Inflammatory macrophage treated with lipopolysaccharide for 1 hour (primary cell): ENCODE measurements around the gene RAB20.

Experiments
- DNase-seq, 2 donors: peaks; one replicate each; pipeline ENCODE4 v3.0.0-alpha.2; 2020 to 2022

Gene RAB20

DNA sequence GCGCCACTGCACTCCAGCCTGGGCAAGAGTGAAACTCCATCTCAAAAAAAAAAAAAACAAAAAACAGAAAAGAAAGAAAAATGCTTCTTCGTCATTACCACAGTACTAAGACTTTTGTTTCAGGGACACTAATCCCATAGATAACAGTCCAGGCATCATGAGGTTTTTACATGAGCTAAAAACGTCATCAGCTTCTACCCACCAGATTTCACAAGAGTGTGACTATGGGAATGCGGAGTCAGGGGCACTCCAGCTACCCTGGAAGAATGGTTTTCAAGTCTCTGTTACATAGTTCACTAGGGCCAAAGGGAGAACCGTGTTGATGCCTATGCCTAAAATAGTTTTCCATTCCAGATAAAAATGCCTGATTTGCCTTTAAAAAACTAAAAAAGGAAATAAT, 33.2 kb downstream of the RAB20 start:
- DNase-seq: peak; percentile 96

DNA sequence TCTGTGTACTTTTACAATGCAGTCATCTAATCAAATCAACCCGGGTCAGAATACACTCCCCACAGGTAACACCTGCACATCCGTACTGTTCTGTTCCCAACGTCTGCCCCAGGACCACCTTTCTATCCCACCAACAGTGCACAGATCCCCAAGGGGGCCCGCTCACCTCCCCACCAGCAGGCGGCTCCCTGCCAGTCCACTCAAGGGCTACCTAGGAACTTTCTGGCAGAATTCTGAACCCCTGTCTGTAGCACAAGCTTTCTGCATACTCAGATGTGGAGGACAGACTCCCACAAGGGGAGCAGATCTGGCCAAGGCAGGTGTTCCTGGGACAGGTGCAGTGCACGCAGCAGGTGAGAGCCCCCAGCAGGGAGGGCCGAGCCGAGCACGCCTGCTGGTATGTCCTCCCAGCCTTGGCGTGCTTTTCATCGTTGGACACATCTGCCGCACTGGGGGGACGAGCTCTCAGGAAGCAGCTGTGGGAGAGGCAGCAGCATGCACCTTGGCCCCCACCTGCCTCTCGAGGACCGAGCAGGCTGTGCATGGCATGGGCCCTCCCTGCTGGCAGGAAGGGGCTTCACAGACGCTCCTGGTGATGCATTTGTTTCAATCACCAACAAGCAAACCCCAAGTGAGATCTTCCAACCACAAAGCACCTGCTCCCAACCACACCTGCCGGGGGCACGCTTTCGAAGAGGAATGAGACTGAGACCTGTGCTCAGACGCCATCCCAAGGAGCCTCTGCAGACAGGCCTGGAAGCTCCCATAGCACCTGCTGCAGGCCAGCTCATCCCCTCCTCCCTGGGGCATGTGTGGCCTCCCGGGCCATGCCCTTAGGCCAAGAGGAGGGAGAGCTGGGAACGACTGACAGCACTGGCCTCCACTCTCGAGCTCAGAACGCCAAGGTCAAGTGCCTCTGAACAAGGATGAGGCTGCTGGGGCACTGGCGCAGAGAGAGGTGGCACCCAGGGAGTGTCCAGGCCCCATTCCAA, 35.9 kb downstream of the RAB20 start:
- no peak for DNase-seq

DNA sequence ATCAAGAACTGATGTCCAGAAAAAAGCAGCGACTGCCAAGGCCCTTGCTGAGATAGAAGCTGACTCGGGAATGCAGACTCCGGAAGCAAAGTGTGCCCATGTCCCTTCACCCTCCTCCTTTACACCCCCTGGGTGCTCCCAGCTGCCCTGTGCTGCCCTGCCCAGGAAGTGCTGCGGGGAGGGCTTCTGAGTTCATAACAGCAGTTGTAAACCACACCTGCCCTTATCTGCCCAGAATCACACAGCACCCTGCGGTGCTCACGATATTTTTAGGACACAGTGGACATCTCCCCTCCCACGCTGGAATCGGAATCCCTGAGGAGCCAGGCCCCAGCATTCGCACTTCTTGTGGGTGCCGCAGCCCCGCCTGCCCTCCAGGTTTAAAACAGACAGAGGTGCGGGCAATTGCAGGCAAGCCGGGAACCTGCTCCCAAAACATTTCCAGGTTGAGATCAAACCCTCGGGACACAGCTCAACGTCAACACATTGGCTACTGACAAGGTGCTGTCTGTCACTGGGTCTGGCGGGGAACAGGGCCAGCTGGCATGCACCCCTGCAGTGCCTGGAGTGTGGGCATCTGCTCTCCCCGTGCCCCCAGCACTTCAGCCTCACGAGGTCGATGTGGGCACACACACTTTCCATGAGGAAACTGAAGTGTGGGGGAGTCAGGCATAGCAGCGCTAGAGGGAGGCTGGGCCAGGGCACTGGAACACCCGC, 36.8 kb downstream of the RAB20 start:
- no peak for DNase-seq

DNA sequence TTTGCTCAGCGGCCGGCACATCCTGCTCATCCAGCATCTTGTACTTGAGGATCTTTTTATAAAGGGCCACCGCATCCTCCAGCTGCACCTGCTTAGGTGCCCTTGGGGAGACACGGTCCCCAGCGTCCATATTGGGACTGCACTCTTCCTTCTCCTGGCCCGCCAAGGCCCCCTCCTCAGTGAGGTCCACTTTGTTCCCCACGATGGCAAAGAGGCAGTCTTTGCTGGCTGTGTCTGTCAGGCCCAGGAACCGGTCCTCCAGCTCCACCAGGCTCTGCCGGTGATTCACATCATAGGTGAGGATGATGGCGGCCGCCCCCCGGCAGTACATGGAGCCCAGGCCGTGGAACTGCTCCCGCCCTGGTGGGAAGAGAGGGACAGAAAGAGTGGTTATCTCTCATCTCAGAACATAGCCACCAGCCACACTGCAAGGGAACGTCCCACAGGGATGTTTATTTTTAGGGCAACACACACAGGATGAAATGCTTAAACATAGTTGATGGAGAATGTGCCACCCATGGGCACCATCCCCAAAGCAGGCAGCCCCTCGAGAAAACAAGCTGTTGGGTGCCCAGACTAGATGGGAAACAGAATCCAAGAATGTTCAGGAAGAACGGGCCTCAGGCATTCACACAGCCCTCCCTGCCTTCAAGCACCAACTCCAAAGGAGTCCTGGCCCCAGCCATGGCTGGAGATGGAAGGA, 37.5 kb downstream of the RAB20 start:
- no peak for DNase-seq

- no peak for DNase-seq
Measured at GRCh38 chr13:110523180-110523579, 38.3 kb downstream of the RAB20 start.

- DNase-seq: no peak
Measured at GRCh38 chr13:110522721-110523120, 38.8 kb downstream of the RAB20 start.

- DNase-seq: peak; percentile 74 to 75
Measured at GRCh38 chr13:110521946-110522345, 39.6 kb downstream of the RAB20 start.

DNA sequence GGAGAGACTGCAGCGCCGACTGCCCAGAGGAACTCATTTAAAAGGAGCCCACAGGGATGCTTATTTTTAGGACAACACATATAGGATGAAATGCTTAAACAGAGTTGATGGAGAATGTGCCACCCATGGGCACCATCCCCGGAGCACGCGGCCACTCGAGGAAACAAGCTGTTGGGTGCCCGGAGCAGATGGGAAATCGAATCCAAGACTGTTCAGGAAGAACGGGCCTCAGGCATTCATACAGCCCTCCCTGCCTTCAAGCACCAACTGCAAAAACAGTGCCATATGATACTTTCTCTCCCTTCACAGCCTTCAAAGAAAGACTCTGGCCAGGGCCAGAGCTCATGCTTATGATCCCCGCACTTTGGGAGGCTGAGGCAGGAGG, 40.2 kb downstream of the RAB20 start:
- no peak for DNase-seq

DNA sequence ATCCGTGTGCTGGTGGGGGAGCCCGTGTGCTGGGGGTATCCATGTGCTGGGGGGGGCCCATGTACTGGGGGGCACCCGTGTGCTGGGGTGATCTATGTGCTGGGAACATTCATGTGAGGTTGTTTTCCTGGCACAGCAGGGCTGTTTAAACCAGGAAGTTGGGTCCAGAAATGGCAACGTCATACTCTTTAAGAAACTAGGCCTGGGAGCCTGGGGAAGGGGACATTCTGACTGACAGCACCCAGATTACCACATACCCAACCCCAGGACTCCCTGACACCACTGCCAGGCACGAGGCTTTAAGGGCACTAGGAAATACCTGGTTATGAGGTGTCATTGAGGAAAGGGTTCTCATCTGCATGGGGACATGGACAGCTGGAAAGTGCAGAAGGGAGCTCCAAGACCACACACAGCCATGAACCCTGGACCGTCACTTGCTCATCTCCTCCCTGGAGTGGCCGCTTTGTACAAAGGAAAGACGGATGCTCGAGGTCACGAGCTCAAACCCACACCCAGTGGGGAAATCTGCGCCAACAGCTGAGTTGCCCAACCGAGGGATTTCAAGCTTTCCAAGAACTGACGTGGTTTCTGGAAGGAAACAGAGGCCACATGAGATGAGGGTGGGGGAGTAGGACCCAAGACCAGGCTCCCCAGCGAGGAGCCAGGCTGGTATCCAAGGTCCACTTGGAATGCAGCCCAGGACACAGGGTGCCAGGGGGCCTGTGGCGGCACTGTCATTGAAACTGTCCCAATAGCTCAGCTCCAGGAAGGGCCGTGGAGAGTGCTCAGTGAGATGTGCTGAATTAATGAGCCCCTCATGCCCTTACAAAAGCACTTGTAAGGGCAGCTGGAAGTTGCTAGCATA, 40.9 kb downstream of the RAB20 start:
- peak; percentile 99 for DNase-seq

- DNase-seq: no peak
Measured at GRCh38 chr13:110519506-110519905, 42.0 kb downstream of the RAB20 start.

DNA sequence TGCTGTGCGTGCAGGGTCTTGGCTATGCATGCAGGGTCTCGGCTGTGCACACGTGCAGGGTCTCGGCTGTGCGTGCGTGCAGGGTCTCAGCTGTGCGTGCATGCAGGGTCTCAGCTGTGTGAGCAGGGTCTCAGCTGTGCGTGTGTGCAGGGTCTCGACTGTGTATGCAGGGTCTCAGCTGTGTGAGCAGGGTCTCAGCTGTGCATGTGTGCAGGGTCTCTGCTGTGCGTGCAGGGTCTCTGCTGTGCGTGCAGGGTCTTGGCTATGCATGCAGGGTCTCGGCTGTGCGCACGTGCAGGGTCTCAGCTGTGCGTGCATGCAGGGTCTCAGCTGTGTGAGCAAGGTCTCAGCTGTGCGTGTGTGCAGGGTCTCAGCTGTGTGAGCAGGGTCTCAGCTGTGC, 42.5 kb downstream of the RAB20 start:
- DNase-seq: no peak

GRCh38 chr13:110518571-110518970, 43.0 kb downstream of the RAB20 start:
- DNase-seq: no peak

DNA sequence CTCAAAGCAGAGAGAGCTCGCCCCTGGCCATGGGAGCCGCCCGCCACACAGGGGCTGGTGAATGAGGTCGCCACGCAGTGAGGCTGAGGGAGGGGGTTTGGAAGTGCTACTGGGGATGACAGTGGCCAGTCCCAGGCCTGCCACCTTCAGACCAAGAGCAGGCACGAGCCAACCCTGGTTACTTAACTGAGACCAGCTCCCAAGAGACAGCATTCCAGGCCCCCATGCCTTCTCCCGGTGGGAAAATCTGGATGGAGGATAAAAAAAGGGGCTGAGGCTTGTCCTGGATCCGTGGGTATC, 43.3 kb downstream of the RAB20 start:
- DNase-seq: no peak

DNA sequence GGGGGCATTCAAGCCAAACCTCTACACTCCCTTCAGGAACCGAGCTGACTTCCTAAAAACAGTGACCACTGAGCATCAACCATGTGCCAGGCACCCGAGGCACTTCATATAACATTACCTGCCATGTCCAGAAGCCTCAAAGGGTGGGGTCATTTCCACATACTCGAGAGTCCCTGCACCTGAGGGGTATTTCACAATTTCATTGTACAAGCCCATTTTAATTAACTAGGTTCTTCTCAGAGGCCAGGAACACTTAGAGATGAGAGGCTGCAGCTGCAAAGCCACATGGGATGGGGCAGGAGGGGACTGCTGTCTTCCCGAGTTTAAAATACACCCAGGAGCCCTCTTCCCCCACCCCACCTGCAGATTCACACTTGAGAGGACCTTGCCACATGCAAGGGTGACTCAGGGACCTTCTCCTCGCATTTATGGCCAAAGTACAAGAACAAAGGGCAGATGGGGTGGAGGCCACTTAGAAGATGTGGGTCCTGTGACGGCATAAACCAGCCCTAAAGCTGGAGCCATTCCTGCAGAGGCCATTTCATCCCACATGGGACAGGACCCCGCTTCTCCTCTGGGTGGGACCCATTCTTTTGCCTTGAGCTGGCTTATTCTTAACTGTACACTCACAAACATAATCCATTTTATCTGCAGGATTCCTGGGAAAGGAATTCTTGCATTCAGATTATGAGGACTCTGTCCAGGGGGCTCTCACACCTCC, 43.9 kb downstream of the RAB20 start:
- no peak for DNase-seq

DNA sequence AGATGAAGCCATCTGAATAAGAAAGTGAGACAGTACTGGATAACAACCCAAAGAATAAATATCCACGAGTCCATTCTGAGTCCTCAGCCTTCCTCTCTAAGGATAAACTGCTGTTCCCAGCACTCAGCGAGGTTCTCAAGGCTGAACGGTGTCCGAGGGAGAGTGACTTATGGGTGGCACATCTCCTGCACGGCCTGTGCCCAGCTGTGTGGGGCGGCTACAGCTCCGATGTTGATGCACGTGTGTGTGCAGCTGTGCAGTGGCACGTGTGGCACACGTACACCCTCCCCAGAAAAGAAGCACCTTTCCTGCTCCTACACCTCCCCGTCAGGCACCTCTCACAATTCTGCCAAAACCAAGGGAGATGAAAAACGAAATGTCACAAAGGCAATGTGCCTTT, 45.0 kb downstream of the RAB20 start:
- no peak for DNase-seq

DNA sequence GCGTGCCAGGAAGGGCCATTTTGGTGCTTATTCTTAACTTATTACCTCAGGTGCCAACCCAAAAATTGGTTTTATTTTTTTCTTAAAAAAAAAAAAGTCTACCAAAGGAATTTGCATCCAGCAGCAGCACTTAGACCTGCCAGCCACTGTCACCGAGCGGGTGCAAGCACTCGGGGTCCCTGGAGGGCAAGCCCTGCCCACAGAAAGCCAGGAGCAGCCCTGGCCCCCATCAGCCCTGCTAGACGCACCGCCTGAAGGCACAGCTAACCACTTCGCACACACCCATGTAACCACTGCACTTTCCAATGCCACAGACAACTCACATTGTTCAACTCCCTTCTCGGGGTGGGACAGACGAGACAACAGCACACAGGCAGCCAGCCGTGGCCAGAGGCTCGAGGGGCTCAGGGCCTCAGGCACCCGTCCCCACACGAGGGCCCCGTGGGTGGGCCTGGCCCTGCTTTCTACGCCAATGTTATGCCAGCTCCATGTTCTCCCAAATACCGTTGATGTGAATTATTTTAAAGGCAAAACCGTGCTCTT, 49.3 kb downstream of the RAB20 start:
- no peak for DNase-seq

DNA sequence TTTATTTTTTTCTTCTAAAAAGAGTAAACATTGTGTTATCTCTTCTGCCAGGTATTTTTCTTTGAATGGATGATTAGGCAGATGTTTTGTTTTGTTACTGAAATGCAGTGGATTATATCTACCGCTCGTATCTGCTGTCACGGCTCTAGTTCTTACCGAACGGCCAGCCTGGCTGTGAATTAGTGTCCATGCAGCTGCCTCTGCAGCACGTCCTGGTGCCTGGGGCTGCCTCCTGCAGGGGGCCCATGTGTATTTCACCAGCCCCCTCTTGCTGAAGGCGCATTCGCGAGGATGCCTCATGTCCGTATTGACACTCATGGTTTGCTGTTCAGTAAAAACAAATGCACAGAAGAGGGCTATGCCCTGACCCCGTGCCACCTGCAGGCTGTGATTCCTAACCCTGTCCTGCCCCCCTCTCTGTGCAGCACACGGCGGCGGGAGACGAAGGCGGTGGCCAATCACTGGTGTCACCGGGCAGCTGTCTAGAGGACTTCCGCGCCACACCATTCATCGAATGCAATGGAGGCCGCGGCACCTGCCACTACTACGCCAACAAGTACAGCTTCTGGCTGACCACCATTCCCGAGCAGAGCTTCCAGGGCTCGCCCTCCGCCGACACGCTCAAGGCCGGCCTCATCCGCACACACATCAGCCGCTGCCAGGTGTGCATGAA, 49.9 kb downstream of the RAB20 start:
- no peak for DNase-seq

- DNase-seq: peak; percentile 24 to 40
Measured at GRCh38 chr13:110509971-110510786, 51.3 kb downstream of the RAB20 start.

- no peak for DNase-seq
Measured at GRCh38 chr13:110509478-110509926, 52.0 kb downstream of the RAB20 start.
